CMK (cell line): ENCODE data around the gene SPINK8.
A peak's percentile ranks its signal among the peaks of the same experiment; 100 is the strongest.
"Not testable (repeated sequence)": the region's sequence is repeated elsewhere in the genome, so short reads cannot be mapped to it uniquely, and the experiment has no call there.

ENCODE experiments used
- DNase-seq: peaks from one replicate; pipeline ENCODE4 v3.0.0-alpha.2; 2010; ENCODE audit warnings: low read depth

SPINK8 gene

DNA sequence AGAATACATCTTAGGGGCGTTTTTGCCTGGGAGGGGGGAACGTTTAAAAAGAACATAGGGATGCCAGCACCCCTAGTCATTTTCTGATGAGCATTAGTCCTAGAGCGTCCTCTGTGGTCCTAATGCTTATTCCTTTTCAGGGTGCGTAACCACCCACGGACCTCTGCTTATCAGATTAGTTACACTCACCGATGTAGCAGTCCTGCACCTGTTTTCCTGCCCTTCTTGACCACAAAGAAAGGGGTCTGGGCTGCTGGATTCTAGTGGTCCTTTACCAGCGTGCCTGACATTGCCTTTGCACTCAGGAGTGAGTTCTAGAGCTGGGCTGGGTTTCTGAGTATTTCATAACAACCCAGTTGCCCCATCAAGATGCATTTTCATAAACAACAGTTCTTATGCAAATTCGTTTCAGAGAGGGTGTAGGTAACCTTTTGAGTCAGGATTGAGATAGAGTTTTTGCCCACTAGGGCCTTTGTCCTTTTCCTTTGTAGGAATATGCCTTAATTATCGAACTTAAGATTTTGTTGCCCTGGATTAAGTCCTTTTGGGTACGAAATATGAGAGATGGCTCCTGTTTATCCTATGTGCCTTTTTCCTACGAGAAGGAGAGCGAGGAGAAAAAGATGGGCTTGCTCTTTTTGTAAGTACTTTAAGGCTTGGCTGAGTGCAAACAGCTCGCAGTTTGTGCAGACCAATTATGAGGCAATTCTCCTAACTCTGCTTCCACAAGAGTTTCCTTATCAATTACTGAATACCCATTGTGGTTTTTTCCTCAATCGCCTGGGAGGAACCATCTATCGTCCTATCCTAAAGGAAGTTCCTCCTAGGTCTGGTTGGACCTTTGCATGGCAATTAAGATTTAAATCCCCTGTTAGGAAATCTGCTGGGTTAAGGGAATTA, at the start of gene SPINK8:
SPINK8 (minus strand) TSS at position 316 of the 900 bp plus-strand sequence. CDS start 5,320 bp downstream, outside the sequence.
- DNase-seq: not testable (repeated sequence)

- DNase-seq: no peak
These were observed 39.5 kb upstream of the SPINK8 start for GRCh38 chr3:48372862-48373435.

DNA sequence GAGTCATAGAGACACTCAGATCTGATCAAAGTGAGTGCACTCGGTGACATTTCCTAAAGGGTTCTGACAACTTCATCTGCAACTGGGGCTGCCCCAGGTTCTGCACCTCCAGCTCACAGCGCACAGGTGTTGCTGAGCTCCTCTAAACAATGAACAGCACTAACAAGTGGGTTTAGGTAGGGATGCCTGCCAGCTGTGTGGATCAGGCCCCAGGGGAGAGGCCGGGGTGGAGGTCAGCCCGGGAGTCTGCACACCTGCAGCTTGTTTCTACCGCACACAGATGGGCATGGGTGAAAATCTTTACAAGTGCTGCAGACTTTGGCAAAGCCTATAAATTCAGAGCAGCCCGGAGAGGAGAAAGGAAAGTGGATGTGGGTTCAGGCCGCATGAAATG, 38.9 kb upstream of the SPINK8 start:
- DNase-seq: no peak

DNA sequence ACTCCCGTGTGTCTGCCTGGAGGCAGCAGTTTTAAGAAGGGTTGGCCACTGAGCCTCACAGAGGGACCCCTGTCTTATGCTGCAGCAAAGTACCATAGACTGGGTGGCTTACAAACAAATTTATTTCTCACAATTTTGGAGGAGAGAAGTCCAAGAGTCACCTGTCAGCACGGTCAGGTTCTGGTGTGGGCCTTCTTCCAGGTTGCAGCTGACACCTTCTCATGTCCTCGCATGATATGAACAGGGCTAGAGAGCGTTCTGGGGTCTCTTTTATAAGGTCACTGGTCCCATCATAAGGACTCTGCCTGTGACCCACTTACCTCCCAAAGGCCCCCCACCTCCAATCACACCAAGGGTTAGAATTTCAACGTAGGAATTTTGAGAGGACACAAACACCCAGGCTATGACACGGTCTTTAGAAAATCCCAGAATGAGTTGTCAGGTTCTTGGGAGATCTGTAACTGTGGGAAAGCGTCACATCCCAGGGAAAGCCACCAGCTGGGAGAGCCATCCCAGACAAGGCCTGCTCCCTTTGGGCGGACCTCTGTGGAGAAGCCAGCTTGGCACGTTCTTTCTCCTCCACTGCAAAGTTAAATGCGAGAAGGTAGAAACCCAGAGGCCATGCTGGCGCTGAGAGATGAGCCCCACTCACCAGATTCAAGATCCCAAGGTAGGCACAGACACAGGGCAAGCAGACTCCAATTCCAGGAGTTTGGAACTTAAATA, 38.4 kb upstream of the SPINK8 start, which contains the start of gene FBXW12:
FBXW12 (plus strand) TSS at position 569 of the 726 bp plus-strand sequence. CDS start 549 bp downstream, outside the sequence.
- DNase-seq: no peak

DNA sequence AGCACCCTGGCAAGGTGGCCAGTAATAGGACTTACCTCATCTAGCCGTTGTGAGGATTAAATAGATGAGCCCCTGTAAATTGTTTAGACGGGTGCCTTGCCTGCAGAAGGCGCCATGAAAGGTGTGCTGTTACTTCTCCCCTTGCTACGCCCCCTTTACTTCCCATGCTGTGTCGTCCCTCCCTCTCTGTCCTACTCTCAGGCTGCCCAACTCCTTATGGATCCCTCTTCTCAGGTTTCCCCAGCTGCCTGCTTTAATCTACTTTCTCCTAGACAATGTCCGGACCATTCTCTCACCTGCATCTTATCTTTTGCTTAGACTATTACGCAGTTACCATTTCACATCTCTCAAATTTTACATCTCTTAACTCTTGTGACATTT, 36.9 kb upstream of the SPINK8 start:
- no peak for DNase-seq

- DNase-seq: no peak
These were observed 36.4 kb upstream of the SPINK8 start for GRCh38 chr3:48369693-48370332.

- DNase-seq: no peak
These were observed 33.7 kb upstream of the SPINK8 start for GRCh38 chr3:48367201-48367600.

DNA sequence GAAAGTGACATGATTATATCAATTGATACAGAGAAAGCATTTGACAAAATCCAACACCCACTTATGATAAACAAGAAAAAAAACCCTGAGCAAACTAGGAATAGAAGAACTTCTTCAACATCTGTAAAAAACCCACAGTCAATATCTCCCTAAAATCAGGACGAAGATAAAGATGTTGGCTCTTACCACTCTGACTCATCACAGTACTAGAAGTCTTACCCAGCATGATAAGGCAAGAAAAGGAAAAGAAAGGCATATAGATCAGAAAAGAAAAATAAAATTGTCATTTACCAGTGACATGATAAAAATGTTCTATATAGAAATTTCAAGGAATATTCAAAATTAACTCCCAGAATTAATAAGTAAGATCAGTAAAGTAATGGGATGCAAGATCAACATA, 31.4 kb upstream of the SPINK8 start:
- DNase-seq: no peak

DNA sequence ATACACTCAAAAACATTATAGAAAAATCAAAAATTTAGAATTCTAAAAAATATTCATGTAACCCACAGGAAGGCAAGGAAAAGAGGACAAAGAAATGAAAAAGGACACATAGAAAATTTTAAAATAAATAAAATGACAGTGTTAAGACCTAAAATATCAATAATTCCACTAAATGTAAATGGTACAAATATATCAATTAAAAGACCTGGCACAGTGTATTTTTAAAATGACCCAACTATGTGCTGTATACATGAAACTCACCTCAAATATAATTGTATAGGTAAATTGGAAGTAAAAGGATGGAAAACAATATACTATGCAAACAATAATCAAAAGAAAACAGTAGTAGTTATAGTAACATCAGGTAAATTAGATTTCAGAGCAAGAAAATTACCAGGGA, 28.5 kb upstream of the SPINK8 start:
- no peak for DNase-seq

GRCh38 chr3:48356419-48356818, 23.0 kb upstream of the SPINK8 start:
- DNase-seq: no peak

DNA sequence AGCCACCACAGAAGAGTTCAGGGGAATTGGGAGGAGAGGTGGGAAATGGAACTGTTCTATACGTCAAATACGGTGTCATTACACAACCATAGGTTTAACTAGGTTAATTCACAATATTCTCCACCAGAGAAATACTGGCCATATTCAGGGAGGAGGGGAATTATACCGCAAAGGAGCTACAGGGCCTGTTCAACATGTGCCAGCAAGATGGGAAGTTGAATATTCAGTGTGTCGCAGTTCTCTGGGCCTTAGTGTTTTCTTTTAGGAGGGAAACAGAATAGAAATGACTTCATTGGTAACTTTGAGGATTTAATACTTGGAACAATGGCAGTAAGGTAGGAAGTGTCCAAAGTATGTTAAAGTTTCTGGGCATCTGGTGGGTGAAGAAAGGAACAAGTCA, 20.5 kb upstream of the SPINK8 start:
- DNase-seq: no peak

DNA sequence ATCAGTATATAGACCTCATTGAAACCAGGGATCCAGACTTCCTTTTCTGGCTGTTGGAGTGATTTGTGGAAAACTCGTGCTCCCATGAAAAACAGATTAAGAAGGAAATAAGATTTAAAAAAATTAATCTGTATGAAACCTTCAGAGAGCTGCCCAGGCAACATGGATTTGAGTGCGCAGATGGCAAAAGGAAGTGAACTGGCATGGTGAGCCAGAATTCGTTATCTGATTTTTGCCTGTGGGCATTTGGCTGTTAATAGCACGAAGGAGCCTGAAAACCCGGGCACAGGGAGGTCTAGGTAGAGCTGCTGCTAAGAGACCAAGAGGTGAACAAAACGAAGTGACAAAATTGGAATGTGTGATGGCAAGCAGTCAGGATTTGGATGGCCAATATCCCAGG, 19.1 kb upstream of the SPINK8 start:
- DNase-seq: no peak

DNA sequence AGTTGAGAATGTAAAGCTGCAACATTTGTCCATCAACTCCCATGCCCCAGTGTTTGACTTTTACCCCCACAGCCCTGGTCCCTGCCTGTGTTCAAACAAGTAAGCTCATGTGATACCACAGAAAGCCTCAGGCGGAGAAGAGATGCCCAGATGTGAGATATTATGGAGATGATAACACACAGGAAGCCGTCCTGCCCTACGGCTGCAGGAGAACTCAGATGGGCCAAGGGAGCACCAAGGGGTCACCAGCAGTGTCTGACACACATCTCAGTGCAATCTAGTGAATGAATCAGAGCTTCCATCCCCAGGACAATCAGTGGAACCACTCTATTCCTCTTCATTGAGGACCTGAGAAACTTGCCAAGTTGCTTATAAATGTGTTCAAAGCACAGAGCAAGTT, 14.0 kb upstream of the SPINK8 start:
- no peak for DNase-seq

GRCh38 chr3:48345946-48346572, 12.6 kb upstream of the SPINK8 start:
- no peak for DNase-seq

- peak; percentile 14 for DNase-seq
These were observed 11.5 kb upstream of the SPINK8 start for GRCh38 chr3:48344867-48345507.

- DNase-seq: no peak
These were observed 10.0 kb upstream of the SPINK8 start for GRCh38 chr3:48343432-48343831.

DNA sequence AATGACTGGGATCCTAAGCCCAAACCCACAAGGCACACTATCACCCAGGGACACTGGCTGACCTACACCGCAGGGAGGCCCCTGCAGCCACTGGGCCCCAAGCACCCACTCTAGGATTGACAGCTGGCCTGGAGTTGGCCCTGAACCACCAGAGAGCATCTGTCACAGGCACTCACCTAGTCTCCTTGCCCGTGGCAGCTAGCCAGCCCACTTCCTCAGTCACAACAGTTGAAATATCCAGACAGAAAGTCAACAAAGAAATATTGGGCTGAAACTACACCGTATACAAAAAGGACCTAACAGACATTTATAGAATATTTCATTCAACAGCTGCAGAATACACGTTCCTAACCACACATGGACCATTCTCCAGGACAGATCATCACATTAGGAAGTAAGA, 5.2 kb upstream of the SPINK8 start:
- no peak for DNase-seq

DNA sequence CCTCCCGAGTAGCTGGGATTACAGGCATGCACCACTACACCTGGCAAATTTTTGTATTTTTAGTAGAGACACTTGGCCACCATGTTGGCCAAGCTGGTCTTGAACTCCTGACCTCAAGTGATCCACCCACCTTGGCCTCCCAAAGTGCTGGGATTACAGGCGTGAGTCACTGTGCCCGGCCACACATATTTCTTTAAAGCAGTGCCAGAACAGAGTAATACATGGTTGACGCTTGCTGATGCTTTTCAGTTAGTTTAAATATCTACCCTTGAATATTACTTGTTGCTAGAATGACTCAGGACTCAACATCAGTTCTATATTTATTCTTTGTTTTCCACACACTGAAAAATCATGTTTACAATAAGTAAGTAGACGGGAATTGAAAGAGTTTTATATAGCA, 4.1 kb upstream of the SPINK8 start:
- not testable (repeated sequence) for DNase-seq

GRCh38 chr3:48335286-48335685, 1.8 kb upstream of the SPINK8 start:
- not testable (repeated sequence) for DNase-seq

- DNase-seq: no peak
These were observed 1.1 kb upstream of the SPINK8 start for GRCh38 chr3:48334605-48335004.

GRCh38 chr3:48331706-48332435, 1.6 kb downstream of the SPINK8 start:
- DNase-seq: not testable (repeated sequence)
